ENCODE data around the gene OR52D1.

OR52D1 gene

GRCh38 chr11:5516599-5516998 is 28.1 kb downstream of the OR52D1 start, which contains the start of gene UBQLNL:
UBQLNL (minus strand) TSS chr11:5516699; CDS start chr11:5516441, 258 bp downstream.
- no peak within 1 kb of the TSS for H3K9ac ChIP-seq (ENCODE audit: low read depth, low read length)
- no peak within 1 kb of the TSS for H3K4me2 ChIP-seq (ENCODE audit: low read length)
- no peaks in the 10 kb centered on the region for H3K4me1 ChIP-seq (ENCODE audit: control insufficient read depth, insufficient read depth, low read length)
- no peaks in the 10 kb centered on the region for H3K9me3 ChIP-seq (replicated peaks; ENCODE audit: low read length)
- no peak within 1 kb of the TSS for H3K4me3 ChIP-seq (ENCODE audit: low read length)
- H3K27me3 ChIP-seq (ENCODE audit: control insufficient read depth, insufficient read depth, low read length) = peaks cover 6% of the 10 kb centered on the region
- H3K36me3 ChIP-seq (ENCODE audit: insufficient read depth, low read length) = no peaks in the 10 kb centered on the region

GRCh38 chr11:5521540-5521939 is 33.1 kb downstream of the OR52D1 start:
- Histone ChIP-seq H3K4me3 (ENCODE audit: low read length) (no peak overlapping the region), H3K9me3 (replicated peaks; ENCODE audit: low read length) (no peaks in the 10 kb centered on the region), H3K36me3 (ENCODE audit: insufficient read depth, low read length) (no peaks in the 10 kb centered on the region), H3K9ac (ENCODE audit: low read depth, low read length) (no peak overlapping the region), H3K27me3 (ENCODE audit: control insufficient read depth, insufficient read depth, low read length) (peaks cover 3% of the 10 kb centered on the region), H3K4me1 (ENCODE audit: control insufficient read depth, insufficient read depth, low read length) (no peaks in the 10 kb centered on the region), H3K4me2 (ENCODE audit: low read length) (no peak overlapping the region)

GRCh38 chr11:5522308-5522707 is 33.8 kb downstream of the OR52D1 start:
- H3K27me3 ChIP-seq (ENCODE audit: control insufficient read depth, insufficient read depth, low read length) = peaks cover 3% of the 10 kb centered on the region
- H3K4me1 ChIP-seq (ENCODE audit: control insufficient read depth, insufficient read depth, low read length) = no peaks in the 10 kb centered on the region
- no peaks in the 10 kb centered on the region for H3K9me3 ChIP-seq (replicated peaks; ENCODE audit: low read length)
- H3K36me3 ChIP-seq (ENCODE audit: insufficient read depth, low read length) = no peaks in the 10 kb centered on the region
- H3K4me2 ChIP-seq (ENCODE audit: low read length) = no peak overlapping the region
- H3K9ac ChIP-seq (ENCODE audit: low read depth, low read length) = no peak overlapping the region
- no peak overlapping the region for H3K4me3 ChIP-seq (ENCODE audit: low read length)

- Histone ChIP-seq H3K4me1 (ENCODE audit: control insufficient read depth, insufficient read depth, low read length) (no peaks in the 10 kb centered on the region), H3K9ac (ENCODE audit: low read depth, low read length) (no peak overlapping the region), H3K9me3 (replicated peaks; ENCODE audit: low read length) (no peaks in the 10 kb centered on the region), H3K4me2 (ENCODE audit: low read length) (no peak overlapping the region), H3K4me3 (ENCODE audit: low read length) (no peak overlapping the region), H3K27me3 (ENCODE audit: control insufficient read depth, insufficient read depth, low read length) (peaks cover 5% of the 10 kb centered on the region), H3K36me3 (ENCODE audit: insufficient read depth, low read length) (no peaks in the 10 kb centered on the region)
These were observed 36.3 kb downstream of the OR52D1 start for GRCh38 chr11:5524756-5525155.

- Histone ChIP-seq H3K4me1 (ENCODE audit: control insufficient read depth, insufficient read depth, low read length) (no peaks in the 10 kb centered on the region), H3K27me3 (ENCODE audit: control insufficient read depth, insufficient read depth, low read length) (peaks cover 10% of the 10 kb centered on the region), H3K4me3 (ENCODE audit: low read length) (no peak overlapping the region), H3K9me3 (replicated peaks; ENCODE audit: low read length) (no peaks in the 10 kb centered on the region), H3K36me3 (ENCODE audit: insufficient read depth, low read length) (no peaks in the 10 kb centered on the region), H3K4me2 (ENCODE audit: low read length) (no peak overlapping the region), H3K9ac (ENCODE audit: low read depth, low read length) (no peak overlapping the region)
These were observed 39.2 kb downstream of the OR52D1 start for GRCh38 chr11:5527716-5528115.

GRCh38 chr11:5528495-5528894 is 40.0 kb downstream of the OR52D1 start:
- Histone ChIP-seq H3K9me3 (replicated peaks; ENCODE audit: low read length) (no peaks in the 10 kb centered on the region), H3K4me1 (ENCODE audit: control insufficient read depth, insufficient read depth, low read length) (no peaks in the 10 kb centered on the region), H3K27me3 (ENCODE audit: control insufficient read depth, insufficient read depth, low read length) (peaks cover 16% of the 10 kb centered on the region), H3K4me2 (ENCODE audit: low read length) (no peak overlapping the region), H3K9ac (ENCODE audit: low read depth, low read length) (no peak overlapping the region), H3K36me3 (ENCODE audit: insufficient read depth, low read length) (no peaks in the 10 kb centered on the region), H3K4me3 (ENCODE audit: low read length) (no peak overlapping the region)

- peaks cover 13% of the 10 kb centered on the region for H3K27me3 ChIP-seq (ENCODE audit: control insufficient read depth, insufficient read depth, low read length)
- no peak overlapping the region for H3K9ac ChIP-seq (ENCODE audit: low read depth, low read length)
- no peaks in the 10 kb centered on the region for H3K9me3 ChIP-seq (replicated peaks; ENCODE audit: low read length)
- no peak overlapping the region for H3K4me2 ChIP-seq (ENCODE audit: low read length)
- H3K4me1 ChIP-seq (ENCODE audit: control insufficient read depth, insufficient read depth, low read length) = no peaks in the 10 kb centered on the region
- H3K4me3 ChIP-seq (ENCODE audit: low read length) = no peak overlapping the region
- no peaks in the 10 kb centered on the region for H3K36me3 ChIP-seq (ENCODE audit: insufficient read depth, low read length)
These were observed 42.8 kb downstream of the OR52D1 start for GRCh38 chr11:5531053-5531831.

- Histone ChIP-seq H3K4me3 (ENCODE audit: low read length) (no peak overlapping the region), H3K36me3 (ENCODE audit: insufficient read depth, low read length) (no peaks in the 10 kb centered on the region)
These were observed 45.6 kb downstream of the OR52D1 start for GRCh38 chr11:5534046-5534445.

GRCh38 chr11:5536482-5536881 is 48.0 kb downstream of the OR52D1 start:
- H3K4me2 ChIP-seq (ENCODE audit: low read length) = no peak overlapping the region
- H3K4me3 ChIP-seq (ENCODE audit: low read length) = no peak overlapping the region
- H3K9me3 ChIP-seq (replicated peaks; ENCODE audit: low read length) = no peaks in the 10 kb centered on the region
- H3K4me1 ChIP-seq (ENCODE audit: control insufficient read depth, insufficient read depth, low read length) = no peaks in the 10 kb centered on the region
- H3K27me3 ChIP-seq (ENCODE audit: control insufficient read depth, insufficient read depth, low read length) = peaks cover 10% of the 10 kb centered on the region
- no peak overlapping the region for H3K9ac ChIP-seq (ENCODE audit: low read depth, low read length)
- H3K36me3 ChIP-seq (ENCODE audit: insufficient read depth, low read length) = no peaks in the 10 kb centered on the region

More at GRCh38 chr11:5534046-5534445, 45.6 kb downstream of the OR52D1 start:
- no peak overlapping the region for H3K9ac ChIP-seq (ENCODE audit: low read depth, low read length)
- H3K9me3 ChIP-seq (replicated peaks; ENCODE audit: low read length) = no peaks in the 10 kb centered on the region
- H3K4me1 ChIP-seq (ENCODE audit: control insufficient read depth, insufficient read depth, low read length) = no peaks in the 10 kb centered on the region
- H3K4me2 ChIP-seq (ENCODE audit: low read length) = no peak overlapping the region
- H3K27me3 ChIP-seq (ENCODE audit: control insufficient read depth, insufficient read depth, low read length) = peaks cover 11% of the 10 kb centered on the region
